Fibroblast of lung (primary cell): ENCODE measurements around the gene WDR49. TPM values are rescaled to one million over a fixed set of nuclear protein-coding genes. Genes with fewer than 3 reads are reported as not detected.

Experiments
- DNase-seq, 2 donors: peaks; one replicate each; pipeline versions ENCODE4 v3.0.0 to v3.0.0-alpha.2; 2010; ENCODE audit warnings: low read depth in 2 of 2
- H2AFZ ChIP-seq: 2 replicates; pipeline ENCODE4 v1.5.1; 2012; ENCODE audit warnings: low read length, control low read depth, inconsistent platforms
- H3K27ac ChIP-seq: 2 replicates; pipeline ENCODE4 v1.5.1; 2011; ENCODE audit warnings: low read length, control low read depth; ENCODE audit not compliant: insufficient read depth
- H3K27me3 ChIP-seq: 2 replicates; pipeline ENCODE4 v1.5.1; 2011; ENCODE audit warnings: mild to moderate bottlenecking, low read length; ENCODE audit not compliant: control insufficient read depth, insufficient read depth
- H3K36me3 ChIP-seq: 2 replicates; pipeline ENCODE4 v1.5.1; 2011; ENCODE audit warnings: low read length; ENCODE audit not compliant: control insufficient read depth, insufficient read depth
- H3K4me1 ChIP-seq: 2 replicates; pipeline ENCODE4 v1.5.1; 2011; ENCODE audit warnings: low read length; ENCODE audit not compliant: control insufficient read depth, insufficient read depth; ENCODE audit errors: extremely low read depth
- H3K4me2 ChIP-seq: 2 replicates; pipeline ENCODE4 v1.5.1; 2011; ENCODE audit warnings: low read length, control low read depth; ENCODE audit not compliant: insufficient read depth; ENCODE audit errors: extremely low read depth
- H3K4me3 ChIP-seq, 4 experiments: fragments of 200-600 bp in 1 of 4; sonication (generic) in 1 of 4; replicated peaks in 1 of 4; 2 replicates each; pipeline ENCODE4 v1.5.1; 2011 to 2016; ENCODE audit warnings: low read length in 4 of 4, low read depth in 3 of 4, mild to moderate bottlenecking in 3 of 4, control low read depth in 2 of 4, inconsistent platforms in 1 of 4, mixed read lengths in 1 of 4; ENCODE audit not compliant: insufficient read depth in 1 of 4; ENCODE audit errors: control extremely low read depth in 1 of 4
- H3K79me2 ChIP-seq: 2 replicates; pipeline ENCODE4 v1.5.1; 2012; ENCODE audit warnings: mild to moderate bottlenecking, low read length, inconsistent platforms; ENCODE audit not compliant: control insufficient read depth, insufficient read depth
- H3K9ac ChIP-seq: 2 replicates; pipeline ENCODE4 v1.5.1; 2011; ENCODE audit warnings: mild to moderate bottlenecking, low read length, control low read depth; ENCODE audit not compliant: insufficient read depth
- H3K9me3 ChIP-seq: 2 replicates; pipeline ENCODE4 v1.5.1; 2012; ENCODE audit warnings: low read depth, low read length; ENCODE audit not compliant: control insufficient read depth, insufficient read depth
- H4K20me1 ChIP-seq: 2 replicates; pipeline ENCODE4 v1.5.1; 2011; ENCODE audit warnings: low read length; ENCODE audit not compliant: control insufficient read depth, insufficient read depth; ENCODE audit errors: extremely low read depth
- EZH2 ChIP-seq: IDR thresholded peaks from 2 replicates; pipeline ENCODE4 v1.5.1; 2012; ENCODE audit warnings: low read length, control low read depth, mild to moderate bottlenecking; ENCODE audit errors: missing control alignments
- polyA plus RNA-seq, 2 donors: library from polyadenylated mRNA; depleted of rRNA in 1 of 2; stranded (reverse) in 1 of 2; unstranded in 1 of 2; fragments of >200 nt; gene quantifications; 2 replicates each; pipeline ENCODE4 v1.2.1, GENCODE V29; 2011 to 2012; ENCODE audit warnings: missing spikeins in 1 of 2
- total RNA-seq: library from RNA; depleted of rRNA; stranded (reverse); fragments of >200 nt; gene quantifications from 2 replicates; pipeline ENCODE4 v1.2.1, GENCODE V29; 2014
- TF ChIP-seq, protein P1 (sequence below), 2 donors: IDR thresholded peaks in 1 of 2; conservative IDR thresholded peaks in 1 of 2; 1 replicate in 1 of 2; 2 replicates in 1 of 2; pipeline ENCODE4 v1.5.1; 2011 to 2012; ENCODE audit warnings: low read length in 2 of 2, control low read depth in 1 of 2, inconsistent platforms in 1 of 2, low read depth in 1 of 2, mild to moderate bottlenecking in 1 of 2

WDR49 gene
- total and polyA plus RNA-seq, 2 donors (not counting 1 experiment from before 2014, with no cell fraction given), result under 0.01 TPM; not detected in 1

GRCh38 chr3:167501941-167502340 lies 151.8 kb downstream of the WDR49 start:
- Histone ChIP-seq H3K36me3 (no peaks in the 10 kb centered on the region), H3K4me3 (no peak overlapping the region)
- DNase-seq, result no peak

GRCh38 chr3:167497903-167498302 lies 155.8 kb downstream of the WDR49 start:
- DNase-seq, result no peak
- Histone ChIP-seq H2AFZ (no peak overlapping the region), H3K4me3 (no peak overlapping the region), H3K27ac (no peak overlapping the region), H3K36me3 (no peaks in the 10 kb centered on the region), H3K9ac (no peak overlapping the region), H3K4me2 (no peak overlapping the region), H4K20me1 (no peaks in the 10 kb centered on the region), H3K79me2 (no peaks in the 10 kb centered on the region), H3K27me3 (no peaks in the 10 kb centered on the region), H3K4me1 (no peaks in the 10 kb centered on the region), H3K9me3 (no peaks in the 10 kb centered on the region)
- no peak for TF ChIP-seq EZH2
- TF ChIP-seq, protein P1, sequence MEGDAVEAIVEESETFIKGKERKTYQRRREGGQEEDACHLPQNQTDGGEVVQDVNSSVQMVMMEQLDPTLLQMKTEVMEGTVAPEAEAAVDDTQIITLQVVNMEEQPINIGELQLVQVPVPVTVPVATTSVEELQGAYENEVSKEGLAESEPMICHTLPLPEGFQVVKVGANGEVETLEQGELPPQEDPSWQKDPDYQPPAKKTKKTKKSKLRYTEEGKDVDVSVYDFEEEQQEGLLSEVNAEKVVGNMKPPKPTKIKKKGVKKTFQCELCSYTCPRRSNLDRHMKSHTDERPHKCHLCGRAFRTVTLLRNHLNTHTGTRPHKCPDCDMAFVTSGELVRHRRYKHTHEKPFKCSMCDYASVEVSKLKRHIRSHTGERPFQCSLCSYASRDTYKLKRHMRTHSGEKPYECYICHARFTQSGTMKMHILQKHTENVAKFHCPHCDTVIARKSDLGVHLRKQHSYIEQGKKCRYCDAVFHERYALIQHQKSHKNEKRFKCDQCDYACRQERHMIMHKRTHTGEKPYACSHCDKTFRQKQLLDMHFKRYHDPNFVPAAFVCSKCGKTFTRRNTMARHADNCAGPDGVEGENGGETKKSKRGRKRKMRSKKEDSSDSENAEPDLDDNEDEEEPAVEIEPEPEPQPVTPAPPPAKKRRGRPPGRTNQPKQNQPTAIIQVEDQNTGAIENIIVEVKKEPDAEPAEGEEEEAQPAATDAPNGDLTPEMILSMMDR (conservative IDR thresholded peaks at IDR 0.05 in 1 of 2, IDR thresholded peaks at IDR 0.05 in 1 of 2; ENCODE audit: low read depth in 1 of 2, low read length in 2 of 2), result no peak

More at GRCh38 chr3:167501941-167502340, 151.8 kb downstream of the WDR49 start:
- no peak overlapping the region for H2AFZ ChIP-seq
- no peak overlapping the region for H3K9ac ChIP-seq
- TF ChIP-seq, protein P1 (conservative IDR thresholded peaks at IDR 0.05 in 1 of 2, IDR thresholded peaks at IDR 0.05 in 1 of 2; ENCODE audit: low read depth in 1 of 2, low read length in 2 of 2), result no peak
- TF ChIP-seq EZH2, result no peak
- no peak overlapping the region for H3K27ac ChIP-seq
- H4K20me1 ChIP-seq, result no peaks in the 10 kb centered on the region
- no peaks in the 10 kb centered on the region for H3K27me3 ChIP-seq
- H3K9me3 ChIP-seq, result no peaks in the 10 kb centered on the region
- no peaks in the 10 kb centered on the region for H3K79me2 ChIP-seq
- no peak overlapping the region for H3K4me2 ChIP-seq
- no peaks in the 10 kb centered on the region for H3K4me1 ChIP-seq

DNA sequence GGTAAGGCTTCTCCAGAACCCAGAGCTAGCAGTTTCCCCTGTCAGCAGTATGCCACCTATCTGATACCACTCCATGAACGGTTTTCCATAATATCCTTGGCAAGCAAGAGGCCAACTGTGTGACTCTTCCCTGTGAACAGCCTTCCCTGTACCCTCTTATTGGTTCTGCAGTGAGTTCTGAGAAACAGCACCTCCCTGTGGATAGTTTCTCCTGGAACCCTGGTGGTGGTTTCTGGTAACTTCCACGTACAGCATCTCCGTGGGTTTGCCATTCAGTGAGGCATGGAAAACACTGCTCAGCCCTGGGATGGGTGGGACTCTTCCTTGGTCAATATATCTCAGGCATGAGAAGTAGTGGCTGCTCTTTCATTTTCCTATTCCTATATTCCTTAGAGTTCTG lies 160.5 kb downstream of the WDR49 start:
- Histone ChIP-seq H3K9me3 (no peaks in the 10 kb centered on the region), H2AFZ (no peak overlapping the region), H3K27me3 (no peaks in the 10 kb centered on the region), H4K20me1 (no peaks in the 10 kb centered on the region), H3K4me1 (no peaks in the 10 kb centered on the region), H3K4me2 (no peak overlapping the region), H3K27ac (no peak overlapping the region), H3K4me3 (no peak overlapping the region), H3K9ac (no peak overlapping the region), H3K36me3 (no peaks in the 10 kb centered on the region), H3K79me2 (no peaks in the 10 kb centered on the region)
- no peak for DNase-seq
- no peak for TF ChIP-seq EZH2
- TF ChIP-seq, protein P1 (conservative IDR thresholded peaks at IDR 0.05 in 1 of 2, IDR thresholded peaks at IDR 0.05 in 1 of 2; ENCODE audit: low read depth in 1 of 2, low read length in 2 of 2), result no peak
